Mammary epithelial cell (primary cell): Measurements from ENCODE around the gene ZNF79.

Source experiments
- CTCF ChIP-seq, 2 donors: IDR thresholded peaks in 1 of 2; conservative IDR thresholded peaks in 1 of 2; 2 replicates each; pipeline ENCODE4 v1.5.1; 2011 to 2012; ENCODE audit warnings: inconsistent platforms in 2 of 2, low read length in 2 of 2, mild to moderate bottlenecking in 2 of 2, control low read depth in 1 of 2, low read depth in 1 of 2; ENCODE audit not compliant: insufficient read depth in 1 of 2; ENCODE audit errors: extremely low read depth in 1 of 2
- EZH2 ChIP-seq: IDR thresholded peaks from 2 replicates; pipeline ENCODE4 v1.6.1; 2012; ENCODE audit warnings: low read length, inconsistent platforms, borderline replicate concordance

GRCh38 chr9:127384901-127385300 lies 39.3 kb upstream of the ZNF79 start:
- no peak for TF ChIP-seq CTCF (conservative IDR thresholded peaks at IDR 0.05 in 1 of 2, IDR thresholded peaks at IDR 0.05 in 1 of 2; ENCODE audit: extremely low read depth in 1 of 2, insufficient read depth in 1 of 2, low read depth in 1 of 2, low read length in 2 of 2)
- no peak for TF ChIP-seq EZH2
